ENCODE results near the gene CDK16.
A peak's percentile ranks its signal among the peaks of the same experiment; 100 is the strongest.

Gene CDK16

DNA sequence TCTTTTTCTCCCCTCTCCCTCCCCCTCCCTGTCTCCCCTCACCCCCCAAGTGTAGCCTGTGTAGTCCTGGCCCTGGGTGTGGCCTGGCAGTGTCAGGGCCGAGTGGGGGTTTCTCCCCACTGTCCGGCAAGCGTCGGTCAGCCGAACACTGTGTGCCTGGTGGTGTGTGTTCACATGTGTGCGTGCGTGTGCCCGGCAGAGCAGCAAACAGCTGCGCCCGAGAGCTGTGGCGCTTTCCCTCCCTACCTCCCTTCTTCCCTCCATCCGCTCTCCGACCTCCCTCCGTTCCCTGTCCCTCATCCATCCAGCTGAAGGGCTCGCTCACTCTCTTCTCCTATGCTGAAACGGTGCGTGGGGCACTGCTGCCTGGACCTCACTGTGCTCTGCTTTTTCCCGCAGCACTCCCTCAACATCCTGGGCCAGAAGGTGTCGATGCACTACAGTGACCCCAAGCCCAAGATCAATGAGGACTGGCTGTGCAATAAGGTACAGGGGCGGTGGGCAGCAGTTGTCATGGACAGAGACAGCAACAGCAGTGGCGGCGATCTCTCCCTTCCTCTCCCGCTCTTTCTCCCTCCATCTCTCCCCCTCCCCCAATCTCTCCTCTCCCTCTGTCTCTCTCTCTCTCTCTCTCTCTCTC is 42.3 kb upstream of the CDK16 start:
- Histone ChIP-seq H3K36me3 (peaks cover 10 to 93% (median 90%) of the 10 kb centered on the region in 3 donors), H3K27ac (no peak overlapping the region), H3K4me3 (no peak overlapping the region), H3K27me3 (no peaks in the 10 kb centered on the region), H3K4me1 (peaks cover 0 to 10% (median 0%) of the 10 kb centered on the region in 4 donors), H3K9me3 (no peaks in the 10 kb centered on the region)
- TF ChIP-seq, protein P1, sequence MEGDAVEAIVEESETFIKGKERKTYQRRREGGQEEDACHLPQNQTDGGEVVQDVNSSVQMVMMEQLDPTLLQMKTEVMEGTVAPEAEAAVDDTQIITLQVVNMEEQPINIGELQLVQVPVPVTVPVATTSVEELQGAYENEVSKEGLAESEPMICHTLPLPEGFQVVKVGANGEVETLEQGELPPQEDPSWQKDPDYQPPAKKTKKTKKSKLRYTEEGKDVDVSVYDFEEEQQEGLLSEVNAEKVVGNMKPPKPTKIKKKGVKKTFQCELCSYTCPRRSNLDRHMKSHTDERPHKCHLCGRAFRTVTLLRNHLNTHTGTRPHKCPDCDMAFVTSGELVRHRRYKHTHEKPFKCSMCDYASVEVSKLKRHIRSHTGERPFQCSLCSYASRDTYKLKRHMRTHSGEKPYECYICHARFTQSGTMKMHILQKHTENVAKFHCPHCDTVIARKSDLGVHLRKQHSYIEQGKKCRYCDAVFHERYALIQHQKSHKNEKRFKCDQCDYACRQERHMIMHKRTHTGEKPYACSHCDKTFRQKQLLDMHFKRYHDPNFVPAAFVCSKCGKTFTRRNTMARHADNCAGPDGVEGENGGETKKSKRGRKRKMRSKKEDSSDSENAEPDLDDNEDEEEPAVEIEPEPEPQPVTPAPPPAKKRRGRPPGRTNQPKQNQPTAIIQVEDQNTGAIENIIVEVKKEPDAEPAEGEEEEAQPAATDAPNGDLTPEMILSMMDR (IDR thresholded peaks at IDR 0.05) = no peak
- DNase-seq = no peak
- intact Hi-C loops (cut with DNase I; ENCODE audit: low total_unique reads) = no loop called here

DNA sequence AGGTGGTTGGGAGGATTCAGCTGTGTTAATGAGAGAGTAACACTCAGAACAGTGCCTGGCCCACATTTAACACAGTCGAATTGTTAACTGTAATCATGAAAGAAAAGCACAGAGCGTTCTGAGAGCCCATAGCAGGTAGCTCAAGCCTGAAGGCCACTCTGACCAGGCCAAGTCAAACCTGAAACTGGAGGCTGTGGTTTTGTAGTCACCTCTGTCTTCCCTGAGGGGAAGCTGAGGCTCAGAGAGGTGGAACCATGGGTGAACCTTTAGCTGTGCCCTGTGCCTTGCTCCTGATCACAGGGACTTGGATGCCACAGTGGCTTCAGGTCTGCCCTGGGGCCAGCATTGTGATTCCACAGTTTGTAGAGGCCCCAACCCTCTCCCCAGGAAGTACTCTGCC is 41.4 kb upstream of the CDK16 start:
- no peaks in the 10 kb centered on the region for H3K27me3 ChIP-seq
- H3K4me1 ChIP-seq = peaks cover 0 to 10% (median 0%) of the 10 kb centered on the region in 4 donors
- no peaks in the 10 kb centered on the region for H3K9me3 ChIP-seq
- H3K4me3 ChIP-seq = no peak overlapping the region
- TF ChIP-seq, protein P1 (IDR thresholded peaks at IDR 0.05) = no peak
- peaks cover 18 to 94% (median 93%) of the 10 kb centered on the region in 3 donors for H3K36me3 ChIP-seq
- no peak overlapping the region for H3K27ac ChIP-seq
- DNase-seq = peak in 1 of 2 donors; percentile 1
- intact Hi-C loops (cut with DNase I; ENCODE audit: low total_unique reads) = no loop called here

DNA sequence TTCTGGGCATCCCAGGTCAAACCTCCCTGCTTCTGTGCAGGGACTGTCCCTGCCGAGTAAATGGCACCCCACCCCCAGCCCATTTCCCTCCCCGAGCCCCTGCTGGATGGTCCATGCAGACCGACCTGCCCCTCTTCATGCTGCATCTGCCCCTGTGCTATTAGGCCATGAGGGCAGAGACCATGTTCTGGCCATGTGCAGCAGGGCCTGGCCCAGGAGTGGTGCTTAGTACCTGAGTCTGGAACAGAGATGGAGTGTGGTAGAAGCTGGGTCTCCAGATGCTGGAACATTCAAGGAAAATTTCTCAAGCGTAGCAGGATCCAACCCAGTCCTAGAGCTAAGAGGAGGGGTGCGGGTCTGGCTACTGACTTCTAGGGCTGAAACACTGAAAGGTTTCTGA is 40.1 kb upstream of the CDK16 start:
- peak in 1 of 2 donors; percentile 10 for DNase-seq
- Histone ChIP-seq H3K9me3 (no peaks in the 10 kb centered on the region), H3K4me3 (no peak overlapping the region), H3K4me1 (peaks cover 0 to 10% (median 0%) of the 10 kb centered on the region in 4 donors), H3K27ac (peak overlapping the region; percentile 41 to 60), H3K36me3 (peaks cover 23 to 92% (median 89%) of the 10 kb centered on the region in 3 donors), H3K27me3 (no peaks in the 10 kb centered on the region)
- TF ChIP-seq, protein P1 (IDR thresholded peaks at IDR 0.05) = no peak
- intact Hi-C loops (cut with DNase I; ENCODE audit: low total_unique reads) = no loop called here

DNA sequence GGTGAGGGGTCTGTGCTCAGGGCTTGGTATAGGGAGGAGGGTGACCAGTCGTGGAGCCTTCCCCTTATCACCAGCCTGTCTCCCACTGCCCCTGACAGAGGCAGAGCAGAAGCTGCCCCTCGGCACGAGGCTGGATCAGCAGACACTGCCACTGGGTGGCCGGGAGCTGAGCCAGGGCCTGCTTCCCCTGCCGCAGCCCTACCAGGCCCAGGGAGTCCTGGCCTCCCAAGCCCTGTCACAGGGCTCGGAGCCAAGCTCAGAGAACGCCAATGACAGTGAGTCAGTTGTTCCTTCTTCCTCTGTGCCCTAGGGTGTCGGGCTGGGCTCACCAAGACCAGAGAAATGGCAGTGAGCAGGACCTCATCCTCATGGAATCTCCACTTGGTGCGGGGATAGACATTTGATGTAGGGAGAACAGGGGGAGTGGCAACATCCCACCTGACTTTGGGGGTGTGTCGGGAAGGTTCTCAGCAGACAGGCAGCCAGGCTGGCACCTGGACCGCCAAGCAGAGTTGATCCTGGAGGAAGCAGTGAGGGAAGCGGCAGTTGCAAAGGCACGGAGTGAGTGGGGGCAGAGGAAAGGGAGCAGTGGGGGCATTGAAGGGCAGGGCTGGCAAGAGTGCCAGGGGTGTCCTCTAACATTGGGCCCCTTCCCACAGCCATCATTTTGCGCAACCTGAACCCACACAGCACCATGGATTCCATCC is 39.1 kb upstream of the CDK16 start:
- intact Hi-C loops (cut with DNase I; ENCODE audit: low total_unique reads) = no loop called here
- no peak overlapping the region for H3K4me3 ChIP-seq
- DNase-seq = peak; percentile 29 to 80
- no peaks in the 10 kb centered on the region for H3K27me3 ChIP-seq
- H3K4me1 ChIP-seq = peaks cover 0 to 10% (median 0%) of the 10 kb centered on the region in 4 donors
- H3K36me3 ChIP-seq = peaks cover 23 to 82% (median 78%) of the 10 kb centered on the region in 3 donors
- TF ChIP-seq, protein P1 (IDR thresholded peaks at IDR 0.05) = no peak
- peak overlapping the region; percentile 41 to 60 for H3K27ac ChIP-seq
- H3K9me3 ChIP-seq = no peaks in the 10 kb centered on the region

DNA sequence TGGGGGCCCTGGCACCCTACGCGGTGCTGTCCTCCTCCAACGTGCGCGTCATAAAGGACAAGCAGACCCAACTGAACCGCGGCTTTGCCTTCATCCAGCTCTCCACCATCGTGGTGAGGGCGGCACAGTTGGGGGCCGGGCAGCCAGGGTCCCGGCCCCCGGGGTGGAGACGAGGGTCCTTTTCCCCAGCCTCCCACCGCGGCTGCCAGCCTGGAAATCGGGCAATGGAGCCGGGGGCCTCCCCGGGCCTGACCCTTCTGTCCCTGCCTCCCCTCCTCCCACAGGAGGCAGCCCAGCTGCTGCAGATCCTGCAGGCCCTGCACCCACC is 38.6 kb upstream of the CDK16 start:
- intact Hi-C loops (cut with DNase I; ENCODE audit: low total_unique reads) = no loop called here
- Histone ChIP-seq H3K4me1 (peaks cover 0 to 10% (median 0%) of the 10 kb centered on the region in 4 donors), H3K9me3 (no peaks in the 10 kb centered on the region), H3K27ac (peak overlapping the region; percentile 33 to 60), H3K27me3 (no peaks in the 10 kb centered on the region), H3K4me3 (no peak overlapping the region), H3K36me3 (peaks cover 23 to 78% (median 73%) of the 10 kb centered on the region in 3 donors)
- TF ChIP-seq, protein P1 (IDR thresholded peaks at IDR 0.05) = no peak
- DNase-seq = peak in 1 of 2 donors; percentile 31

Data from tibial artery (tissue), 4 donors.